ENCODE results near the gene KLK2.

Gene KLK2

GRCh38 chr19:50873056-50873455, at the start of gene KLK2:
Gene KLK2 (plus strand): TSS chr19:50873439. CDS start chr19:50873474, 35 bp downstream.
- H3K4me3 ChIP-seq (ENCODE audit: low read depth in 1 of 2, low read length in 2 of 2) = no peak within 1 kb of the TSS
- H3K9ac ChIP-seq (ENCODE audit: low read length) = no peak within 1 kb of the TSS
- H3K9me3 ChIP-seq (ENCODE audit: low read length) = no peaks in the 10 kb centered on the region
- H3K27ac ChIP-seq (ENCODE audit: low read depth, low read length) = no peak within 1 kb of the TSS
- no peaks in the 10 kb centered on the region for H3K36me3 ChIP-seq (ENCODE audit: insufficient read depth, low read length)
- H3K27me3 ChIP-seq (ENCODE audit: control insufficient read depth in 1 of 2, insufficient read depth in 2 of 2, low read length in 2 of 2) = peaks cover 9 to 34% of the 10 kb centered on the region in 2 donors
- H3K4me1 ChIP-seq (ENCODE audit: insufficient read depth, low read length) = no peaks in the 10 kb centered on the region

GRCh38 chr19:50826492-50827240, 46.6 kb upstream of the KLK2 start:
- Histone ChIP-seq H3K4me3 (ENCODE audit: low read depth in 1 of 2, low read length in 2 of 2) (no peak overlapping the region), H3K4me1 (ENCODE audit: insufficient read depth, low read length) (no peaks in the 10 kb centered on the region), H3K9ac (ENCODE audit: low read length) (no peak overlapping the region), H3K36me3 (ENCODE audit: insufficient read depth, low read length) (no peaks in the 10 kb centered on the region), H3K27me3 (ENCODE audit: control insufficient read depth in 1 of 2, insufficient read depth in 2 of 2, low read length in 2 of 2) (peaks cover 0 to 27% of the 10 kb centered on the region in 2 donors), H3K9me3 (ENCODE audit: low read length) (no peaks in the 10 kb centered on the region), H3K27ac (ENCODE audit: low read depth, low read length) (no peak overlapping the region)

GRCh38 chr19:50827476-50827875, 45.8 kb upstream of the KLK2 start:
- Histone ChIP-seq H3K9ac (ENCODE audit: low read length) (no peak overlapping the region), H3K27ac (ENCODE audit: low read depth, low read length) (no peak overlapping the region), H3K27me3 (ENCODE audit: control insufficient read depth in 1 of 2, insufficient read depth in 2 of 2, low read length in 2 of 2) (peaks cover 0 to 19% of the 10 kb centered on the region in 2 donors), H3K36me3 (ENCODE audit: insufficient read depth, low read length) (no peaks in the 10 kb centered on the region), H3K9me3 (ENCODE audit: low read length) (no peaks in the 10 kb centered on the region), H3K4me3 (ENCODE audit: low read depth in 1 of 2, low read length in 2 of 2) (no peak overlapping the region), H3K4me1 (ENCODE audit: insufficient read depth, low read length) (no peaks in the 10 kb centered on the region)

GRCh38 chr19:50829801-50830200, 43.4 kb upstream of the KLK2 start:
- H3K27me3 ChIP-seq (ENCODE audit: control insufficient read depth in 1 of 2, insufficient read depth in 2 of 2, low read length in 2 of 2) = peaks cover 0 to 18% of the 10 kb centered on the region in 2 donors

DNA sequence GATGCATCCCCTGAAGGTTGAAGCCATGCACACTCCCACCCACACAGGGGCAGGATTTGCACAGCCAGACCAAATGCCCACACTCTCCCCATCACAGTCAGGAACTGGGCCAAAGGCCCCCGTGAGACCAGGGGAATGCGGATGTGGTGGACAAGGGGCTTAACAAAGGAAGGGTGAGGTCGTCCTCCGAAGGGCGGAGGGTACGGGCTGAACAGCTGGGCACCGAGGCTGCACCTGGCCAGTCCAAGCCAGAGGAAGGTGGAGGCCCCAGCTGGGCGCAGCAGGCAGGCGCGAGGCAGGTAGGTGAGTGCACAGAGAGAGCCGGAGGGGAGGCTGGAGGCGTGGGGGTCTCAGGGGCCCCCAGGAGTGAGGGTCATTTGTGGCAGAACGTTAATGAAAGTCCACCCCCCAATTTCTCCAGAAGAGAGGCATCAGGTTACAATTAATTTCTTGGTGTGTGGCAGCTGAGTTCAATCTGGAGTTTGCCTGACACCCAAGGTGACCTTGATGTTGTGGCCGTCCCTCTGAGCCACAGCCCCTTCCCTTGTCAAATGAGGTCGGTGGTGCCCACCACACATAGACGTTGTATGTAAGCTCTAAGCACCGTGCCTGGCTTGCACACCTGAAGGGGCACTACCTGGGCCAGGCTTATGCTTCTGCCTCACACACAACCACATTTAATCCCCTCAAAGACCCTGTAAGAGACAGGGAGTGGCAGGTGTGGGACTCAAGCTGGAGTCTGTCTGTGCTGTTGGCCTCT, 42.8 kb upstream of the KLK2 start:
- Histone ChIP-seq H3K4me1 (ENCODE audit: insufficient read depth, low read length) (peaks cover 6% of the 10 kb centered on the region), H3K27ac (ENCODE audit: low read depth, low read length) (no peak overlapping the region), H3K27me3 (ENCODE audit: control insufficient read depth in 1 of 2, insufficient read depth in 2 of 2, low read length in 2 of 2) (peaks cover 0 to 18% of the 10 kb centered on the region in 2 donors), H3K36me3 (ENCODE audit: insufficient read depth, low read length) (no peaks in the 10 kb centered on the region), H3K4me3 (ENCODE audit: low read depth in 1 of 2, low read length in 2 of 2) (no peak overlapping the region), H3K9me3 (ENCODE audit: low read length) (no peaks in the 10 kb centered on the region), H3K9ac (ENCODE audit: low read length) (no peak overlapping the region)

More at GRCh38 chr19:50829801-50830200, 43.4 kb upstream of the KLK2 start:
- Histone ChIP-seq H3K9ac (ENCODE audit: low read length) (no peak overlapping the region), H3K4me1 (ENCODE audit: insufficient read depth, low read length) (no peaks in the 10 kb centered on the region), H3K9me3 (ENCODE audit: low read length) (no peaks in the 10 kb centered on the region), H3K4me3 (ENCODE audit: low read depth in 1 of 2, low read length in 2 of 2) (no peak overlapping the region), H3K27ac (ENCODE audit: low read depth, low read length) (no peak overlapping the region), H3K36me3 (ENCODE audit: insufficient read depth, low read length) (no peaks in the 10 kb centered on the region)

- Histone ChIP-seq H3K27me3 (ENCODE audit: control insufficient read depth in 1 of 2, insufficient read depth in 2 of 2, low read length in 2 of 2) (peaks cover 0 to 20% of the 10 kb centered on the region in 2 donors), H3K27ac (ENCODE audit: low read depth, low read length) (no peak overlapping the region), H3K9ac (ENCODE audit: low read length) (no peak overlapping the region), H3K9me3 (ENCODE audit: low read length) (no peaks in the 10 kb centered on the region), H3K36me3 (ENCODE audit: insufficient read depth, low read length) (no peaks in the 10 kb centered on the region), H3K4me1 (ENCODE audit: insufficient read depth, low read length) (peaks cover 9% of the 10 kb centered on the region), H3K4me3 (ENCODE audit: low read depth in 1 of 2, low read length in 2 of 2) (no peak overlapping the region)
Measured at GRCh38 chr19:50831026-50831396, 42.2 kb upstream of the KLK2 start.

DNA sequence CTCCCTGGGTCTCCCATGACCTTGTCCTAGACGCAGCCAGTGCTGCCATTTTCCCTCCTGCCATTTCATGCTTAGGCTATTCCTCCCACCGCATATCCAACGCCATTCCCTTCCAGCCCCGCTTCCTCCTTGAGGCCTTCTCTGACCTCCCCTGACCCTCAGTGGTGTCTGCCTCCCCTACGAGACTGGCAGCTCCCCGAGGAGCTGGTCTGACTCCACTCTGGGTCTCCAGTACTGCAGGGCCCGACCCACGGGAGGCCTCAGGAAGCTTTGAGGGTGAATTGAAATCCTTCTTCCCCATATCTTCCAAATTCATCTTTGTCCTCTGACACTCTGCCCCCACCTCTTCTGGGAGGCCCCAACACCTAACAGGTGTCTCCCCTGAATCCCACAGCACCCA, 40.6 kb upstream of the KLK2 start:
- H3K27ac ChIP-seq (ENCODE audit: low read depth, low read length) = no peak overlapping the region

DNA sequence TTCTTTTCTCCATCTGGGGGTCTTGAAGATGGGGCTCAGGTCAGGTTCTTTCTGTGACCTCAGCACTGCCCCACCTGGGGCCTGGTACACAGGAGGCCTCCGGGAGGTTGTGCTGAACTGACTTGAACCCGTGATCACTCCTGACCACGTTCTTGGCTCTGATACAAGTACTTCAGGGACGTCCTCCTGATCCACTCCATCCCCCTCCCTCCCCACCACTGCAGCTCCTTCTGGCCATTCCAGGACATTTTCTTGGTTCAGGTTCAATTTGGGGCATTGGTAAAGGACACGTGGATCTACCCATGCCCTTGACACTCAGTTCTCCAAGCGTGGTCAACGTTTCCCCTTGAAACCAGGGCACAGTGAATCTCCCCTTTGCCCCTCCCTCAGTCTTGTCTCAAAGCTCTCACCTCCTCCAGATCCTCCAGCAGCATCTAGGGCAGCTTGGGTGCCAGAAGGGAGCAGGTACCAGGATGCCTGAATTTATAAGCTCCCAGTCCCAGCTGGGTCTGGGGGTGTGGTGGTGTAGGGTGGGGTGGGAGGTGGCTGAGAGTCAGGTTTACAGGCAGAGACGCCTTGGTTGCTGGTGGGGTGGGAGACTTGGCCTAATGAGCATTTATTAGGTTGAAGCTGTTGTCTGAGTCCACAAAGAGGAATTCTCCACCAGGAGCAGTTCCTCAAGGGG, 40.0 kb upstream of the KLK2 start, which contains the start of gene KLK15:
KLK15 (minus strand) TSS at position 458 of the 685 bp plus-strand sequence. CDS start 2,082 bp downstream, outside the sequence.
- no peaks in the 10 kb centered on the region for H3K9me3 ChIP-seq (ENCODE audit: low read length)
- H3K4me1 ChIP-seq (ENCODE audit: insufficient read depth, low read length) = peaks cover 9% of the 10 kb centered on the region
- H3K9ac ChIP-seq (ENCODE audit: low read length) = no peak within 1 kb of the TSS
- peaks cover 0 to 34% of the 10 kb centered on the region in 2 donors for H3K27me3 ChIP-seq (ENCODE audit: control insufficient read depth in 1 of 2, insufficient read depth in 2 of 2, low read length in 2 of 2)
- H3K4me3 ChIP-seq (ENCODE audit: low read depth in 1 of 2, low read length in 2 of 2) = no peak within 1 kb of the TSS
- H3K27ac ChIP-seq (ENCODE audit: low read depth, low read length) = no peak within 1 kb of the TSS
- H3K36me3 ChIP-seq (ENCODE audit: insufficient read depth, low read length) = no peaks in the 10 kb centered on the region

More for the DNA sequence above, 40.6 kb upstream of the KLK2 start:
- H3K4me1 ChIP-seq (ENCODE audit: insufficient read depth, low read length) = peaks cover 9% of the 10 kb centered on the region
- H3K4me3 ChIP-seq (ENCODE audit: low read depth in 1 of 2, low read length in 2 of 2) = no peak overlapping the region
- H3K9me3 ChIP-seq (ENCODE audit: low read length) = no peaks in the 10 kb centered on the region
- H3K36me3 ChIP-seq (ENCODE audit: insufficient read depth, low read length) = no peaks in the 10 kb centered on the region
- H3K9ac ChIP-seq (ENCODE audit: low read length) = no peak overlapping the region
- H3K27me3 ChIP-seq (ENCODE audit: control insufficient read depth in 1 of 2, insufficient read depth in 2 of 2, low read length in 2 of 2) = peaks cover 0 to 32% of the 10 kb centered on the region in 2 donors

DNA sequence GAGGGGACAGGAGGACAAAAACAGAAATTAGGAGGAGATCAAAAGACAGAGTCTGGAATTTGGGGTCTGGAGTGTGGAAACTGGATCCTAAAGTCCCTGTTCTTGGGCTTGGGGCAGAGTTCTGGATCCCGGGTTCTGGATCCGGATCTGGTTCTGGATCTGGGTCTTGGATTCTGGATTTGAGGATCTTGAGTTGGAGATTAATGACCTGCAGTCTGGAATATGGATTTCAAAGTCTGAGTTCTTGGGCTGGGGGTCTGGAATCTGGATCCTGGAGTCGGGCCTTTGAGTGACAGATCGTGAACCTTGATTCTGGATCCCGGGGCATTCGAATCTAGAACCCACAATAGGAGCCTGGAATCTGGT, 39.5 kb upstream of the KLK2 start:
- no peaks in the 10 kb centered on the region for H3K36me3 ChIP-seq (ENCODE audit: insufficient read depth, low read length)
- H3K27me3 ChIP-seq (ENCODE audit: control insufficient read depth in 1 of 2, insufficient read depth in 2 of 2, low read length in 2 of 2) = peaks cover 0 to 36% of the 10 kb centered on the region in 2 donors
- H3K4me1 ChIP-seq (ENCODE audit: insufficient read depth, low read length) = peaks cover 9% of the 10 kb centered on the region
- no peak overlapping the region for H3K27ac ChIP-seq (ENCODE audit: low read depth, low read length)
- no peaks in the 10 kb centered on the region for H3K9me3 ChIP-seq (ENCODE audit: low read length)
- no peak overlapping the region for H3K9ac ChIP-seq (ENCODE audit: low read length)
- H3K4me3 ChIP-seq (ENCODE audit: low read depth in 1 of 2, low read length in 2 of 2) = no peak overlapping the region

DNA sequence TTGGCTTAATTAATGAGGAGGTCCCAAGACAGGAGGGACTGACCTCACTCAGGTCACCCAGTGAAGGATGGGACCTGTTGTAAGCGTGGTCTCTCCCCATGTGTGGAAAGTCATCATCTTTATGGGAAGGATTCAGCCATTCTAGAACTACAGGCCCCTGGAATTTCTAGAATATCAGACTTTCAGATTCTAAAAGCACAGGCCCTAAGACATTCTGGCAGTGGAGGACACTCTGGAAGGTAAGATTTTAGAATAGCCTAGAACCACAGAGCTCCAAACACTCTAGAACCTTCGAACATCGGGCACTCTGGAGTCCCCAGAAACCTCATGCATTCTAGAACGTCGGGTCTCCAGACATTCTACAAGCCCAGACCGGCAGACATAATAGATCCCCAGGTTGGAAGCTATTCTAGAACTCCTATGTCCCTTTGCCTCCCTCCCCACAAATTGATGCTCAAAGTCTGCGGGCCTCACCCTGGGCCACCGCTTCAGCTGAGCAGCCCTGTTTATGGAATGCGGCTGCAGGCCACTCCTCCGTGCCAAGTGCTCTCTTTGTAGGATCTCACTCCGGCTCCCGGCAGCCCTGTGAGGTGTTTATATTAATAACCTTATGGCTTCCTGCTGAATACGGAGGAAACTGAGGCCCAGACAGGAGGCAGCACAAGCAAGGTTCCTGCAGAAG, 38.0 kb upstream of the KLK2 start:
- Histone ChIP-seq H3K4me1 (ENCODE audit: insufficient read depth, low read length) (peaks cover 9% of the 10 kb centered on the region), H3K9me3 (ENCODE audit: low read length) (no peaks in the 10 kb centered on the region), H3K4me3 (ENCODE audit: low read depth in 1 of 2, low read length in 2 of 2) (peak overlapping the region; percentile 46 to 65), H3K36me3 (ENCODE audit: insufficient read depth, low read length) (no peaks in the 10 kb centered on the region), H3K27me3 (ENCODE audit: control insufficient read depth in 1 of 2, insufficient read depth in 2 of 2, low read length in 2 of 2) (peaks cover 0 to 33% of the 10 kb centered on the region in 2 donors), H3K27ac (ENCODE audit: low read depth, low read length) (no peak overlapping the region), H3K9ac (ENCODE audit: low read length) (no peak overlapping the region)
